GM23338 (cell line): ENCODE results near the gene WNT11. TPM values are rescaled to one million over a fixed set of nuclear protein-coding genes. Genes with fewer than 3 reads are reported as not detected.
A peak's percentile ranks its signal among the peaks of the same experiment; 100 is the strongest.

Source experiments
- ATAC-seq: fragments of 200-7000 bp; cut with Tn5 transposase; 3 replicates; pipeline ENCODE4 v1.9.1; 2020
- DNase-seq: peaks from one replicate; pipeline ENCODE4 v3.0.0-alpha.2; 2015; ENCODE audit warnings: low spot score
- H2AFZ ChIP-seq: fragments of 200-600 bp; sonication (generic); 2 replicates; pipeline ENCODE4 v1.8.0; 2016; ENCODE audit warnings: antibody characterized with exemption, mild to moderate bottlenecking, moderate library complexity
- H3F3A ChIP-seq: fragments of 200-600 bp; sonication (generic); replicated peaks from 2 replicates; pipeline ENCODE4 v1.8.0; 2017; ENCODE audit warnings: antibody characterized with exemption, mixed run types, low read depth
- H3K27ac ChIP-seq: fragments of 200-600 bp; sonication (generic); 2 replicates; pipeline ENCODE4 v1.6.1; 2016; ENCODE audit warnings: low read depth
- H3K27me3 ChIP-seq: fragments of 200-600 bp; sonication (generic); 2 replicates; pipeline ENCODE4 v1.8.0; 2016; ENCODE audit warnings: mild to moderate bottlenecking, mixed run types, moderate library complexity; ENCODE audit not compliant: insufficient read depth
- H3K36me3 ChIP-seq: fragments of 200-600 bp; sonication (generic); 2 replicates; pipeline ENCODE4 v1.8.0; 2016; ENCODE audit warnings: mild to moderate bottlenecking; ENCODE audit not compliant: insufficient read depth
- H3K4me1 ChIP-seq: fragments of 200-600 bp; sonication (generic); 2 replicates; pipeline ENCODE4 v1.8.0; 2016; ENCODE audit warnings: mild to moderate bottlenecking, moderate library complexity; ENCODE audit not compliant: insufficient read depth
- H3K4me2 ChIP-seq: fragments of 200-600 bp; sonication (generic); 2 replicates; pipeline ENCODE4 v1.7.1; 2017; ENCODE audit warnings: mixed run types
- H3K4me3 ChIP-seq: fragments of 200-600 bp; sonication (generic); 2 replicates; pipeline ENCODE4 v1.6.1; 2016; ENCODE audit warnings: mixed run types
- H3K79me2 ChIP-seq: fragments of 200-600 bp; sonication (generic); replicated peaks from 2 replicates; pipeline ENCODE4 v1.8.0; 2017; ENCODE audit warnings: mild to moderate bottlenecking; ENCODE audit not compliant: insufficient read depth
- H3K9me2 ChIP-seq: fragments of 200-600 bp; sonication (generic); 2 replicates; pipeline ENCODE4 v1.8.0; 2017; ENCODE audit not compliant: insufficient read depth
- H4K20me1 ChIP-seq: fragments of 200-600 bp; sonication (generic); replicated peaks from 2 replicates; pipeline ENCODE4 v1.8.0; 2017; ENCODE audit warnings: mild to moderate bottlenecking; ENCODE audit not compliant: insufficient read depth
- H3K27ac Mint-ChIP-seq: 2 replicates; pipeline ENCODE4 v1.8.0; 2020; ENCODE audit warnings: inconsistent platforms, mild to moderate bottlenecking, moderate library complexity, mixed read lengths
- H3K27me3 Mint-ChIP-seq: 3 replicates; pipeline ENCODE4 v1.8.0; 2022; ENCODE audit warnings: low read depth, mild to moderate bottlenecking, moderate library complexity, mixed read lengths, inconsistent platforms; ENCODE audit not compliant: insufficient read depth, poor library complexity
- H3K36me3 Mint-ChIP-seq: 3 replicates; pipeline ENCODE4 v1.8.0; 2021; ENCODE audit warnings: low read depth, mild to moderate bottlenecking, inconsistent platforms, moderate library complexity, mixed read lengths
- H3K4me1 Mint-ChIP-seq: 3 replicates; pipeline ENCODE4 v1.8.0; 2020; ENCODE audit warnings: mild to moderate bottlenecking, inconsistent platforms, mixed read lengths
- H3K4me3 Mint-ChIP-seq: 3 replicates; pipeline ENCODE4 v1.8.0; 2021; ENCODE audit warnings: moderate library complexity, mild to moderate bottlenecking, inconsistent platforms, mixed read lengths
- H3K9me3 Mint-ChIP-seq: 3 replicates; pipeline ENCODE4 v1.8.0; 2020; ENCODE audit warnings: moderate library complexity, mild to moderate bottlenecking, inconsistent platforms, mixed read lengths
- CREB1 ChIP-seq: fragments of 250-450 bp; sonication (Bioruptor Pico); IDR thresholded peaks from 2 replicates; pipeline ENCODE4 v1.5.0; 2020; ENCODE audit warnings: low read depth, mild to moderate bottlenecking, moderate library complexity
- CTCF ChIP-seq, 2 experiments: fragments of 200-600 bp in 1 of 2; sonication (generic) in 1 of 2; conservative IDR thresholded peaks; 2 replicates each; pipeline versions ENCODE4 v1.5.1 to v1.6.1; 2016 to 2017; ENCODE audit warnings: antibody characterized with exemption in 2 of 2, low read depth in 2 of 2, mild to moderate bottlenecking in 2 of 2, moderate library complexity in 1 of 2
- EZH2phosphoT487 ChIP-seq: fragments of 200-600 bp; sonication (generic); IDR thresholded peaks from one replicate; pipeline ENCODE4 v1.8.1; 2018; ENCODE audit warnings: antibody characterized with exemption; ENCODE audit not compliant: unreplicated experiment
- JUNB ChIP-seq: IDR thresholded peaks from one replicate; pipeline ENCODE4 v1.6.1; 2016; ENCODE audit warnings: antibody characterized with exemption; ENCODE audit not compliant: unreplicated experiment
- NANOG ChIP-seq: IDR thresholded peaks from 2 replicates; pipeline ENCODE4 v1.6.1; 2016; ENCODE audit warnings: antibody characterized with exemption, borderline replicate concordance
- POLR2AphosphoS5 ChIP-seq: IDR thresholded peaks from 2 replicates; pipeline ENCODE4 v1.6.1; 2016; ENCODE audit warnings: antibody characterized with exemption, low read depth
- ZNF114 ChIP-seq: fragments of 250-450 bp; sonication (Bioruptor Pico); IDR thresholded peaks from 2 replicates; pipeline ENCODE4 v1.5.0; 2020; ENCODE audit warnings: mild to moderate bottlenecking, moderate library complexity
- ZNF331 ChIP-seq: fragments of 250-450 bp; sonication (Bioruptor Pico); IDR thresholded peaks from 2 replicates; pipeline ENCODE4 v1.5.0; 2020; ENCODE audit warnings: low read depth, mild to moderate bottlenecking, moderate library complexity
- ZNF462 ChIP-seq: fragments of 250-450 bp; sonication (Bioruptor Pico); IDR thresholded peaks from 2 replicates; pipeline ENCODE4 v1.5.0; 2020; ENCODE audit warnings: mild to moderate bottlenecking, moderate library complexity
- polyA plus RNA-seq: library from polyadenylated mRNA; unstranded; fragments of >200 nt; fragmentation: Nextera tagmentation; extraction: Ambion mirVana; gene quantifications from 2 replicates; pipeline ENCODE4 v1.2.1, GENCODE V29; 2016
- total RNA-seq: library from RNA; depleted of rRNA; stranded (reverse); fragments of >200 nt; shearing (Covaris generic); gene quantifications from 2 replicates; pipeline ENCODE4 v1.2.3, GENCODE V29; 2014

The WNT11 gene
- total and polyA plus RNA-seq, 2 experiments from 2014 or later = 0.44 to 0.56 TPM

- Histone ChIP-seq H3K36me3 (no peaks in the 10 kb centered on the region), H3K79me2 (no peaks in the 10 kb centered on the region), H3K4me2 (no peak overlapping the region), H2AFZ (no peak overlapping the region), H3K4me1 (peaks cover 7% of the 10 kb centered on the region; the same call in 1 of the 2 replicates), H3F3A (peaks cover 7% of the 10 kb centered on the region; the same call in 1 of the 2 replicates), H3K27me3 (peaks cover 10% of the 10 kb centered on the region), H4K20me1 (no peaks in the 10 kb centered on the region), H3K27ac (no peak overlapping the region), H3K4me3 (no peak overlapping the region), H3K9me2 (no peaks in the 10 kb centered on the region)
- peaks cover 4% of the 10 kb centered on the region; the same call in 2 of the 3 replicates for H3K36me3 Mint-ChIP-seq
- peak; percentile 2 for ATAC-seq
- H3K9me3 Mint-ChIP-seq = peaks cover 10% of the 10 kb centered on the region
- TF ChIP-seq EZH2phosphoT487 = no peak
- no peak for TF ChIP-seq JUNB
- no peak for TF ChIP-seq POLR2AphosphoS5
- TF ChIP-seq ZNF331 (CRISPR knock-in tag) = no peak
- peak; percentile 51 to 63 for TF ChIP-seq CTCF (conservative IDR thresholded peaks at IDR 0.05; ENCODE audit: low read depth in 2 of 2)
- no peak for TF ChIP-seq NANOG
- H3K4me1 Mint-ChIP-seq = peaks cover 7% of the 10 kb centered on the region; the same call in 2 of the 3 replicates
- no peak overlapping the region for H3K4me3 Mint-ChIP-seq
- peak; percentile 85 for DNase-seq
- H3K27me3 Mint-ChIP-seq = peaks cover 31% of the 10 kb centered on the region
- no peak overlapping the region for H3K27ac Mint-ChIP-seq
Measured at GRCh38 chr11:76237914-76238313, 31.6 kb upstream of the WNT11 start.

- H3K9me2 ChIP-seq = no peaks in the 10 kb centered on the region
- H3K4me1 ChIP-seq = peaks cover 5% of the 10 kb centered on the region; the same call in 1 of the 2 replicates
- H3K36me3 ChIP-seq = no peaks in the 10 kb centered on the region
- no peak overlapping the region for H3K27ac Mint-ChIP-seq
- no peaks in the 10 kb centered on the region for H4K20me1 ChIP-seq
- peaks cover 3% of the 10 kb centered on the region; the same call in 1 of the 2 replicates for H3K27me3 ChIP-seq
- no peak overlapping the region for H3K27ac ChIP-seq
- peak overlapping the region; percentile 74 for H3K4me2 ChIP-seq
- H3K36me3 Mint-ChIP-seq = peaks cover 4% of the 10 kb centered on the region; the same call in 2 of the 3 replicates
- H2AFZ ChIP-seq = peak overlapping the region; percentile 99; the same call in 1 of the 2 replicates
- peaks cover 10% of the 10 kb centered on the region for H3K9me3 Mint-ChIP-seq
- peaks cover 7% of the 10 kb centered on the region; the same call in 1 of the 3 replicates for H3K4me1 Mint-ChIP-seq
- no peaks in the 10 kb centered on the region for H3K79me2 ChIP-seq
- peaks cover 7% of the 10 kb centered on the region; the same call in 1 of the 2 replicates for H3F3A ChIP-seq
- H3K4me3 ChIP-seq = peak overlapping the region; percentile 100
- H3K4me3 Mint-ChIP-seq = peak overlapping the region; percentile 100
- H3K27me3 Mint-ChIP-seq = peaks cover 29% of the 10 kb centered on the region
- ATAC-seq (no peak), DNase-seq (no peak)
- TF ChIP-seq CTCF (conservative IDR thresholded peaks at IDR 0.05; ENCODE audit: low read depth in 2 of 2) = no peak
- no peak for TF ChIP-seq ZNF114 (CRISPR knock-in tag)
- TF ChIP-seq CREB1 = no peak
- no peak for TF ChIP-seq JUNB
- TF ChIP-seq ZNF462 (CRISPR knock-in tag) = no peak
- TF ChIP-seq POLR2AphosphoS5 = no peak
Measured at GRCh38 chr11:76237000-76237649, 30.8 kb upstream of the WNT11 start.
